Astrocyte of the spinal cord (primary cell): ENCODE results near the gene TRAPPC2B.

ENCODE experiments used
- DNase-seq: peaks from one replicate; pipeline ENCODE4 v3.0.0; 2011; ENCODE audit warnings: low read depth, low spot score
- H3K4me3 ChIP-seq: 2 replicates; pipeline ENCODE4 v1.5.1; 2011; ENCODE audit warnings: low read depth, mild to moderate bottlenecking, low read length, moderate library complexity
- CTCF ChIP-seq: IDR thresholded peaks from 2 replicates; pipeline ENCODE4 v1.5.1; 2012; ENCODE audit warnings: low read depth, mild to moderate bottlenecking, low read length, inconsistent platforms
- in situ Hi-C: cut with HindIII; loops from 2 replicates; pipeline ENCODE4 v1.10.0; 2017; ENCODE audit warnings: low sequenced_read_pairs

The TRAPPC2B gene

GRCh38 chr19:57321751-57322150 lies 41.6 kb upstream of the TRAPPC2B start:
- H3K4me3 ChIP-seq: peak overlapping the region; percentile 94
- in situ Hi-C loops: no loop called here
- no peak for DNase-seq
- TF ChIP-seq CTCF: no peak

GRCh38 chr19:57324992-57325391 lies 38.4 kb upstream of the TRAPPC2B start:
- no peak overlapping the region for H3K4me3 ChIP-seq
- DNase-seq: no peak
- TF ChIP-seq CTCF: no peak
- in situ Hi-C loops: no loop called here

GRCh38 chr19:57327993-57328392 lies 35.4 kb upstream of the TRAPPC2B start:
- no peak for TF ChIP-seq CTCF
- in situ Hi-C loops: no loop called here
- no peak overlapping the region for H3K4me3 ChIP-seq
- DNase-seq: no peak

- no peak for DNase-seq
- H3K4me3 ChIP-seq: no peak overlapping the region
- no peak for TF ChIP-seq CTCF
- in situ Hi-C loops: no loop called here
These were observed 29.2 kb upstream of the TRAPPC2B start for GRCh38 chr19:57334191-57334590.

- DNase-seq: no peak
- in situ Hi-C loops: no loop called here
- no peak overlapping the region for H3K4me3 ChIP-seq
- no peak for TF ChIP-seq CTCF
These were observed 24.5 kb upstream of the TRAPPC2B start for GRCh38 chr19:57338877-57339276.

- DNase-seq: no peak
- H3K4me3 ChIP-seq: no peak overlapping the region
- in situ Hi-C loops: no loop called here
- TF ChIP-seq CTCF: no peak
These were observed 20.8 kb upstream of the TRAPPC2B start for GRCh38 chr19:57342582-57342981.

GRCh38 chr19:57348136-57348535 lies 15.2 kb upstream of the TRAPPC2B start:
- in situ Hi-C loops: no loop called here
- no peak overlapping the region for H3K4me3 ChIP-seq
- TF ChIP-seq CTCF: no peak
- no peak for DNase-seq
